GM20000 (cell line): ENCODE measurements around the gene PLA2G4C.

Experiments
- DNase-seq: peaks from one replicate; pipeline ENCODE4 v3.0.0; 2012; ENCODE audit warnings: low spot score
- CTCF ChIP-seq: IDR thresholded peaks from 2 replicates; pipeline ENCODE4 v1.5.1; 2012; ENCODE audit warnings: mild to moderate bottlenecking, control low read depth; ENCODE audit errors: extremely low read depth, missing control alignments

PLA2G4C gene

GRCh38 chr19:48111280-48111679 lies 663 bp upstream of the PLA2G4C start:
- no peak for DNase-seq
- no peak for TF ChIP-seq CTCF

DNA sequence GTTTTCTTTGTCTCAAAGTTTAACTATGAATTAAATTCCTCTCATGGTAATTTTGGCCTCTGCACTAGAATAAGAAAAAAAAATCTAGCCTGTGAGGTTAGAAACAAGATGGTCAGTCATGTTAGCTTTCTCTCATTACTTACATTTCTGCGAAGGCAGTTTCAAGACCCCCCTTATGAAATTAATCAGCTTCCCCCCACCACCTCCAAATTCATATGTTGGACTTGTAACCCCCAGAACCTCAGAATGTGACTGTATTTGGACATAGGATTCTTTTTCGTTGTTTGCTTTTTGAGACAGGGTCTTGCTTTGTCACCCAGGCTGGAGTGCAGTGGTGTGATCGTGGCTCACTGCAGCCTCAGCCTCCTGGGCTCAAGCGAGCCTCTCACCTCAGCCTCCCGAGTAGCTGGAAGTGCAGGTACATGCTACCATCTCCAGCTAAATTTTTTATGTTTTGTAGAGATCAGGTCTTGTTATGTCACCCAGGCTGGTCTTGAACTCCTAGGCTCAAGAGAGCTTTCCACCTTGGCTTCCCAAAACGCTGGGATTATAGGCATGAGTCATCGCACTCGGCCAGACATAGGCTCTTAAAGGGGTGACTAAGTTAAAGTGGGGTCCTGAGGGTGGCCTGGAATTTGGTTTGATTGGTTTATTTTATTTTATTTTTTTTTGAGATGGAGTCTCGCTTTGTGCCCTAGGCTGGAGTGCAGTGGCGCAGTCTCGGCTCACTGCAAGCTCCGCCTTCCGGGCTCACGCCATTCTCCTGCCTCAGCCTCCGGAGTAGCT lies 1.4 kb downstream of the PLA2G4C start:
- TF ChIP-seq CTCF: no peak
- DNase-seq: no peak

DNA sequence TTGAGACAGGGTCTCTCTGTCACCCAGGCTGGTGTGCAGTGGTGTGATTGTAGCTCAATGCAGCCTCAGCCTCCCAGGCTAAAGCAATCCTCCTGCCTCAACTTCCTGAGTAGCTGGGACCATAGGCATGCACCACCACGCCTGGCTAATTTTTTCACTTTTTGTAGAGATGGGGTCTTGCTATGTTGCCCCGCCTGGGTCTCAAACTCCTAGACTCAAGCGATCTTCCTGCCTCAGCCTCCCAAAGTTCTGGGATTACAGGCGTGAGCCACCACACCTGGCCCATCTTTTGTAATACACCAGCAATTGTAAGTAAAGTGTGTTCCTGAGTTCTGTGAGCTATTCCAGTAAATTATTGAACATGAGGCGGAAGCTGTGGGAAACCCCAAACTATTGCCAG lies 6.7 kb downstream of the PLA2G4C start:
- no peak for TF ChIP-seq CTCF

GRCh38 chr19:48102870-48103751 lies 7.5 kb downstream of the PLA2G4C start:
- peak; percentile 28 for TF ChIP-seq CTCF
- DNase-seq: peak; percentile 60

More for the DNA sequence above, 6.7 kb downstream of the PLA2G4C start:
- no peak for DNase-seq

- no peak for TF ChIP-seq CTCF
- DNase-seq: no peak
Measured at GRCh38 chr19:48095612-48096175, 14.9 kb downstream of the PLA2G4C start.

- no peak for TF ChIP-seq CTCF
- no peak for DNase-seq
Measured at GRCh38 chr19:48094855-48095203, 15.8 kb downstream of the PLA2G4C start.
